ENCODE data around the gene ACAA1. TPM values are rescaled to one million over a fixed set of nuclear protein-coding genes. Genes with fewer than 3 reads are reported as not detected.
"Not testable (repeated sequence)": the region's sequence is repeated elsewhere in the genome, so short reads cannot be mapped to it uniquely, and the experiment has no call there.

Gene ACAA1
- total RNA-seq, 2 donors from 2014 or later, result 50.9 to 74.0 TPM

- Histone ChIP-seq H3K9me3 (no peaks in the 10 kb centered on the region), H3K27me3 (no peaks in the 10 kb centered on the region), H3K27ac (peak overlapping the region; percentile 99), H3K4me1 (peaks cover 0 to 25% of the 10 kb centered on the region in 2 donors), H3K4me3 (peak overlapping the region; percentile 83 to 88), H3K36me3 (no peaks in the 10 kb centered on the region)
- TF ChIP-seq CTCF (IDR thresholded peaks at IDR 0.05), result no peak
- DNase-seq (ENCODE audit: low spot score), result no peak
Observed at GRCh38 chr3:38164643-38164951, 27.7 kb upstream of the ACAA1 start.

- no peak for TF ChIP-seq CTCF (IDR thresholded peaks at IDR 0.05)
- H3K36me3 ChIP-seq, result no peaks in the 10 kb centered on the region
- peak overlapping the region; percentile 99 for H3K27ac ChIP-seq
- H3K9me3 ChIP-seq, result no peaks in the 10 kb centered on the region
- no peaks in the 10 kb centered on the region for H3K27me3 ChIP-seq
- peak overlapping the region; percentile 83 to 88 for H3K4me3 ChIP-seq
- H3K4me1 ChIP-seq, result peaks cover 0 to 22% of the 10 kb centered on the region in 2 donors
- no peak for DNase-seq (ENCODE audit: low spot score)
Observed at GRCh38 chr3:38163841-38164642, 27.1 kb upstream of the ACAA1 start.

- TF ChIP-seq CTCF (IDR thresholded peaks at IDR 0.05), result no peak
- no peaks in the 10 kb centered on the region for H3K9me3 ChIP-seq
- no peak for DNase-seq (ENCODE audit: low spot score)
- H3K4me3 ChIP-seq, result no peak overlapping the region
- H3K36me3 ChIP-seq, result no peaks in the 10 kb centered on the region
- H3K4me1 ChIP-seq, result peaks cover 0 to 22% of the 10 kb centered on the region in 2 donors
- no peaks in the 10 kb centered on the region for H3K27me3 ChIP-seq
- no peak overlapping the region for H3K27ac ChIP-seq
Observed at GRCh38 chr3:38163117-38163840, 26.4 kb upstream of the ACAA1 start.

- not testable (repeated sequence) for H3K36me3 ChIP-seq; H3K4me3 ChIP-seq; DNase-seq (ENCODE audit: low spot score); H3K9me3 ChIP-seq; H3K27ac ChIP-seq; H3K4me1 ChIP-seq; H3K27me3 ChIP-seq
Observed at GRCh38 chr3:38160704-38161103, 23.8 kb upstream of the ACAA1 start.

- H3K27me3 ChIP-seq, result no peaks in the 10 kb centered on the region
- H3K27ac ChIP-seq, result no peak overlapping the region
- no peak overlapping the region for H3K4me3 ChIP-seq
- no peak for DNase-seq (ENCODE audit: low spot score)
- no peak for TF ChIP-seq CTCF (IDR thresholded peaks at IDR 0.05)
- no peaks in the 10 kb centered on the region for H3K9me3 ChIP-seq
- H3K4me1 ChIP-seq, result no peaks in the 10 kb centered on the region
- no peaks in the 10 kb centered on the region for H3K36me3 ChIP-seq
Observed at GRCh38 chr3:38158472-38158871, 21.5 kb upstream of the ACAA1 start.

- H3K27ac ChIP-seq, result no peak overlapping the region
- H3K9me3 ChIP-seq, result no peaks in the 10 kb centered on the region
Observed at GRCh38 chr3:38157595-38157994, 20.7 kb upstream of the ACAA1 start.

More at GRCh38 chr3:38157595-38157994, 20.7 kb upstream of the ACAA1 start:
- no peak for DNase-seq (ENCODE audit: low spot score)
- no peak for TF ChIP-seq CTCF (IDR thresholded peaks at IDR 0.05)
- H3K27me3 ChIP-seq, result no peaks in the 10 kb centered on the region
- H3K4me1 ChIP-seq, result no peaks in the 10 kb centered on the region
- H3K36me3 ChIP-seq, result no peaks in the 10 kb centered on the region
- no peak overlapping the region for H3K4me3 ChIP-seq

Data from right atrium auricular region (tissue), 2 donors.